ENCODE results near the gene CES4A.

The CES4A gene

DNA sequence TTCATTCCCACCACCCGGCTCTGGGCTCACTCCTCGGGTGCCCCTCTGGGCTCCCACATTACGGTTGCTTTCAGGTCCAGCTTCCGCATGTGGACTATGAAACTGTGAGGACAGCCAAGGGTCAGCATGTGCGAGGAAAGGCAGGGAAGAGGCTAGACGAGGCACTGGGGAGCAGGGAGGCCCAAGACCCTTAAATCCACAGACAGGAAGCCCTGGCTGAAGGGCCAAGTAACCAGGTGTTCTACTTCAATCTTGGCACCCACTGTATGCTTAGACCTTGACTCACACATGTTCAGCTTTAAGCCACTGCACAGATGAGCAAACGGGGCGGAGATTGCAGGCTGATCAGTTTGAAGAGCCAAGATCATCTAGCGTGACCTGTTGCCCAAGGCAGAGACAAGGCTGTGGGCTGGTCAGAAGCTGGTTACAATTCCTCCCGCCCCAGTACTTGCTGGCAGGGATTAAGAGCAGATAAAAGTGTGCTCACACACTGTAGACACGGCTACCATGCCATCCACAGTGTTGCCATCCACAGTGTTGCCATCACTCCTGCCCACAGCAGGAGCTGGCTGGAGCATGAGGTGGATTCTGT lies at the start of gene CES4A:
Gene CES4A (plus strand): TSS at position 393 of the 592 bp plus-strand sequence. CDS start 184 bp downstream, at position 577.
- TF ChIP-seq, protein P1, sequence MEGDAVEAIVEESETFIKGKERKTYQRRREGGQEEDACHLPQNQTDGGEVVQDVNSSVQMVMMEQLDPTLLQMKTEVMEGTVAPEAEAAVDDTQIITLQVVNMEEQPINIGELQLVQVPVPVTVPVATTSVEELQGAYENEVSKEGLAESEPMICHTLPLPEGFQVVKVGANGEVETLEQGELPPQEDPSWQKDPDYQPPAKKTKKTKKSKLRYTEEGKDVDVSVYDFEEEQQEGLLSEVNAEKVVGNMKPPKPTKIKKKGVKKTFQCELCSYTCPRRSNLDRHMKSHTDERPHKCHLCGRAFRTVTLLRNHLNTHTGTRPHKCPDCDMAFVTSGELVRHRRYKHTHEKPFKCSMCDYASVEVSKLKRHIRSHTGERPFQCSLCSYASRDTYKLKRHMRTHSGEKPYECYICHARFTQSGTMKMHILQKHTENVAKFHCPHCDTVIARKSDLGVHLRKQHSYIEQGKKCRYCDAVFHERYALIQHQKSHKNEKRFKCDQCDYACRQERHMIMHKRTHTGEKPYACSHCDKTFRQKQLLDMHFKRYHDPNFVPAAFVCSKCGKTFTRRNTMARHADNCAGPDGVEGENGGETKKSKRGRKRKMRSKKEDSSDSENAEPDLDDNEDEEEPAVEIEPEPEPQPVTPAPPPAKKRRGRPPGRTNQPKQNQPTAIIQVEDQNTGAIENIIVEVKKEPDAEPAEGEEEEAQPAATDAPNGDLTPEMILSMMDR (IDR thresholded peaks at IDR 0.05; ENCODE audit: low read depth, low read length): no peak
- peak; percentile 68 for DNase-seq
- no peaks in the 10 kb centered on the region for H3K36me3 ChIP-seq
- no peaks in the 10 kb centered on the region for H3K9me3 ChIP-seq (ENCODE audit: severe bottlenecking)
- no peaks in the 10 kb centered on the region for H3K27me3 ChIP-seq (ENCODE audit: insufficient read depth, low read depth, severe bottlenecking)
- no peak within 1 kb of the TSS for H3K4me3 ChIP-seq (ENCODE audit: low read depth, low read length)
- peak within 1 kb of the TSS; percentile 39 for H3K27ac ChIP-seq

- Histone ChIP-seq H3K36me3 (peaks cover 64% of the 10 kb centered on the region), H3K4me3 (ENCODE audit: low read depth, low read length) (no peak overlapping the region), H3K27me3 (ENCODE audit: insufficient read depth, low read depth, severe bottlenecking) (no peaks in the 10 kb centered on the region), H3K9me3 (ENCODE audit: severe bottlenecking) (no peaks in the 10 kb centered on the region), H3K27ac (no peak overlapping the region)
- DNase-seq: no peak
- TF ChIP-seq, protein P1 (IDR thresholded peaks at IDR 0.05; ENCODE audit: low read depth, low read length): no peak
Measured at GRCh38 chr16:66939366-66939765, 49.0 kb upstream of the CES4A start.

GRCh38 chr16:66940236-66940635 lies 48.2 kb upstream of the CES4A start:
- peaks cover 64% of the 10 kb centered on the region for H3K36me3 ChIP-seq
- H3K27me3 ChIP-seq (ENCODE audit: insufficient read depth, low read depth, severe bottlenecking): no peaks in the 10 kb centered on the region
- H3K4me3 ChIP-seq (ENCODE audit: low read depth, low read length): no peak overlapping the region
- TF ChIP-seq, protein P1 (IDR thresholded peaks at IDR 0.05; ENCODE audit: low read depth, low read length): no peak
- H3K27ac ChIP-seq: no peak overlapping the region
- DNase-seq: no peak
- H3K9me3 ChIP-seq (ENCODE audit: severe bottlenecking): no peaks in the 10 kb centered on the region

GRCh38 chr16:66942981-66943380 lies 45.4 kb upstream of the CES4A start:
- no peak overlapping the region for H3K27ac ChIP-seq
- no peak overlapping the region for H3K4me3 ChIP-seq (ENCODE audit: low read depth, low read length)
- H3K36me3 ChIP-seq: peaks cover 53% of the 10 kb centered on the region
- H3K9me3 ChIP-seq (ENCODE audit: severe bottlenecking): no peaks in the 10 kb centered on the region
- DNase-seq: no peak
- no peaks in the 10 kb centered on the region for H3K27me3 ChIP-seq (ENCODE audit: insufficient read depth, low read depth, severe bottlenecking)
- TF ChIP-seq, protein P1 (IDR thresholded peaks at IDR 0.05; ENCODE audit: low read depth, low read length): no peak

DNA sequence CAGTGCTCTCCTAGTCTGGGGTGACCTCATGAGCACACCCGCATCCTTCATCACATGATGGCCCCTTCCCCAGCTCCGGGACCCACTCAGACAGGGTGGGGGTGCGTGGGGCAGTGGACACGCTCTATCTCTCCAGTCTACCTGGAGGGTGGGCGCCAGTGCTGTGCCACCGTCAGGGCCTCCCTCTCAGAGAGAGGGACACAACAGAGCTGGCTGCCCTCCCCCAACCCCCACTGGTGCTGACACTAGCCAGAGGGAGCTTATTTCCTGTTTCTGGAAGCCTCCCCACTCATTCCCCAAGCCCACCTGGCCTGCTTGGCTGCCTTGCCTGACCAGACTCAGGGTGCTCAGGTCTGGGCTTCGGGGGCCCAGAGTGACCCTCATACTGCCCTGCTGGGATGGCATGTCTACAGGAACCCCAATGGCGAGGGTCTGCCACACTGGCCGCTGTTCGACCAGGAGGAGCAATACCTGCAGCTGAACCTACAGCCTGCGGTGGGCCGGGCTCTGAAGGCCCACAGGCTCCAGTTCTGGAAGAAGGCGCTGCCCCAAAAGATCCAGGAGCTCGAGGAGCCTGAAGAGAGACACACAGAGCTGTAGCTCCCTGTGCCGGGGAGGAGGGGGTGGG lies 44.8 kb upstream of the CES4A start:
- H3K36me3 ChIP-seq: peaks cover 50% of the 10 kb centered on the region
- no peak for DNase-seq
- no peaks in the 10 kb centered on the region for H3K9me3 ChIP-seq (ENCODE audit: severe bottlenecking)
- H3K27me3 ChIP-seq (ENCODE audit: insufficient read depth, low read depth, severe bottlenecking): no peaks in the 10 kb centered on the region
- TF ChIP-seq, protein P1 (IDR thresholded peaks at IDR 0.05; ENCODE audit: low read depth, low read length): no peak
- no peak overlapping the region for H3K4me3 ChIP-seq (ENCODE audit: low read depth, low read length)
- no peak overlapping the region for H3K27ac ChIP-seq

Measured in WERI-Rb-1 (cell line).